ENCODE measurements around the gene PRAC1. TPM values are rescaled to one million over a fixed set of nuclear protein-coding genes. Genes with fewer than 3 reads are reported as not detected.

PRAC1 gene
- total RNA-seq, 1 experiment from 2014 or later, result not detected

DNA sequence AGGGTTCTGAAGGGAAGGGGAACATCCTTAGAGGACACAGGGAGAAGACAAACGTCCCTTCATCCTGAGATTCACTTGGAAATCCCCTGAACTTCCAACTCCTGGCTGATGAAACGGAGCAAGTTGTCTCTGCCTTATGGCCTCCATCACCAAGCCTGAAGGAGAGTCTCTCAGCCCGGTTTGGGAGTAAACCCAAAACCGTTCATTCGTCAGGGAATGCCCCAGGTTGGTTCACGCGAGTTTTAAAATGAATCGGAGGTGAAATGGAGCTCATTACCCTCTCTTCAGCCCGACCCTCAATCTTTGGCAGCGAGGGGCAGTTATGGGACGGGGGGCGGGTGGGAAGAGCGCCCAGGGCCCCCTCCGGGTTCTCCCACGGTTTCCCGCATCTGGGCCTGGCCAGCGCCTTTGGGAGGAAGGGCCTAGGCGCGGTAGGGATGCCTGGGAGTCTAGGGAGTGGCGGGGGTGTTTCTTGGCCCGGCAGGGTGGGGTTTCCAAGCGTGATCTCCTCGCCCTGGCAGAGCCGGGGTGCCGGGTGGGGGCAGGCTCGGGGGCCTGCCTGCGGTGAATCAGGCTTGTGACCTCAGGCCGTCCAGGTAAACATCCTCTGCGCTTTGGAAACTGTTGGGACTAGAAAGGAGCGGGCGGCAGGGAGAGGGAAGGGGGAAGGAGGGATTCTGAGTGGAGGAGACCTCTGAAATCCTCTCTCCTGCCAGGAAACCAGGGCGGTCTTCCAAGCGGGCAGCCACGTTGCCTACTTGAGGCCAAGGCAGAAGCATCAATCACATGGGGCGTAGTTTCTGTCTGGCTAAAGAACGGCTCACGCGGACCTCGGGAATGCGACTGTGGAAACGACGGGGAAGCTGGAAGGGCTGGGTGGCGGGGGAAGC, 30.3 kb upstream of the PRAC1 start:
- CTCF ChIA-PET, result interaction anchor here (1.4 to 3.3 kb wide), 2 partner anchors 38 to 126 kb away, joined by 3 to 16 read pairs; no protein-coding TSS in a partner anchor
- Histone ChIP-seq H3K4me1 (peaks cover 9% of the 10 kb centered on the region), H3K27me3 (replicated peaks; ENCODE audit: control insufficient read depth, insufficient read depth, low read length) (no peaks in the 10 kb centered on the region; the same call in 1 of the 2 replicates), H3K4me3 (ENCODE audit: low read depth, low read length) (no peak overlapping the region), H3K9me3 (no peaks in the 10 kb centered on the region), H3K36me3 (ENCODE audit: control insufficient read depth, insufficient read depth, low read length) (no peaks in the 10 kb centered on the region)
- intact Hi-C loops (cut with micrococcal nuclease; ENCODE audit: unreplicated experiment), result no loop called here
- H3K4me3 Mint-ChIP-seq (ENCODE audit: unreplicated experiment), result no peak overlapping the region
- no peak for DNase-seq
- peaks cover 7% of the 10 kb centered on the region for H3K27me3 Mint-ChIP-seq (ENCODE audit: insufficient read depth, unreplicated experiment)
- H3K36me3 Mint-ChIP-seq (ENCODE audit: insufficient read depth, unreplicated experiment), result no peaks in the 10 kb centered on the region
- H3K4me1 Mint-ChIP-seq (ENCODE audit: low read depth, unreplicated experiment), result peaks cover 11% of the 10 kb centered on the region
- no peaks in the 10 kb centered on the region for H3K9me3 Mint-ChIP-seq (ENCODE audit: unreplicated experiment)
- no TSS peak for BruUV-seq (replicated peaks)
- TF ChIP-seq, protein P1, sequence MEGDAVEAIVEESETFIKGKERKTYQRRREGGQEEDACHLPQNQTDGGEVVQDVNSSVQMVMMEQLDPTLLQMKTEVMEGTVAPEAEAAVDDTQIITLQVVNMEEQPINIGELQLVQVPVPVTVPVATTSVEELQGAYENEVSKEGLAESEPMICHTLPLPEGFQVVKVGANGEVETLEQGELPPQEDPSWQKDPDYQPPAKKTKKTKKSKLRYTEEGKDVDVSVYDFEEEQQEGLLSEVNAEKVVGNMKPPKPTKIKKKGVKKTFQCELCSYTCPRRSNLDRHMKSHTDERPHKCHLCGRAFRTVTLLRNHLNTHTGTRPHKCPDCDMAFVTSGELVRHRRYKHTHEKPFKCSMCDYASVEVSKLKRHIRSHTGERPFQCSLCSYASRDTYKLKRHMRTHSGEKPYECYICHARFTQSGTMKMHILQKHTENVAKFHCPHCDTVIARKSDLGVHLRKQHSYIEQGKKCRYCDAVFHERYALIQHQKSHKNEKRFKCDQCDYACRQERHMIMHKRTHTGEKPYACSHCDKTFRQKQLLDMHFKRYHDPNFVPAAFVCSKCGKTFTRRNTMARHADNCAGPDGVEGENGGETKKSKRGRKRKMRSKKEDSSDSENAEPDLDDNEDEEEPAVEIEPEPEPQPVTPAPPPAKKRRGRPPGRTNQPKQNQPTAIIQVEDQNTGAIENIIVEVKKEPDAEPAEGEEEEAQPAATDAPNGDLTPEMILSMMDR (IDR thresholded peaks at IDR 0.05; ENCODE audit: insufficient read depth in 1 of 2, low read depth in 1 of 2, low read length in 1 of 2, severe bottlenecking in 1 of 2, unreplicated experiment in 1 of 2), result no peak
- POLR2A ChIA-PET, result no interaction called here
- no peak overlapping the region for H3K27ac Mint-ChIP-seq (ENCODE audit: unreplicated experiment)

DNA sequence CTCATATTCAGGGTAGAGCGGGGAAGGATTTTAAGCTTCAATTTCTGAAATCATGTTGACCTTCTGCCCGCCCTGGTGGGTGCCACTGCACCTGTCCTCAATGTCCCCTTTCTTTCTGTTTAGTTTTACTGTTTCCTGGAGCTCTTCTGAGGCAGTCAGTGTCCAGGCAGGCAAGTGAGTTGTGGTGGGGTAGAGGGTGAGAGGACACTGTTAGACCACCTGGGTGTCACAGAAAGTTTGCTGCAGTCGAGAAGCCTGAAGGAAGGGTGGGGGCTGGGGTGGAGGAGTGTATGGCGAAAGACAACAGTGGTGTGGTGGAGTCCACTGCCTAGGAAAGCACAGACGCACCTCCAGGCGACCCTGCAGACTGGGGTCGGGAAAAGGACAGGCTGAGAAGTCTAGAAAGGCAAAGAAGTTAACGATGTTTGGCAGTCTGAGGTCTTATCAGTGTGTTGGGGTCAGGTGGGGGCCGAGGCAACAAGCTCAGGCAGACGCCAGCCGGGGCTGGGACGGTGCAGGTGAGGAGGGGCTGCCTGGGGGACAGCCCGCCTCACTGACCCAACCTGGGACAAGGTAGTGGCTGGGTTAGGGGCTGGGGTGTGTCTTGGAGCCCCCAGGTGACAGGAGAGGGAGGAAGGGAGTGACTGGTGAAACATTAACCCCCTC, 29.5 kb upstream of the PRAC1 start:
- H3K36me3 Mint-ChIP-seq (ENCODE audit: insufficient read depth, unreplicated experiment), result peaks cover 4% of the 10 kb centered on the region
- intact Hi-C loops (cut with micrococcal nuclease; ENCODE audit: unreplicated experiment), result no loop called here
- no peak for DNase-seq
- H3K27me3 Mint-ChIP-seq (ENCODE audit: insufficient read depth, unreplicated experiment), result peaks cover 7% of the 10 kb centered on the region
- ChIA-PET CTCF (interaction anchor here (0.6 to 3.3 kb wide), 6 partner anchors 9 to 127 kb away, joined by 4 to 16 read pairs (median 5); no protein-coding TSS in a partner anchor), POLR2A (no interaction called here)
- Histone ChIP-seq H3K4me3 (ENCODE audit: low read depth, low read length) (no peak overlapping the region), H3K36me3 (ENCODE audit: control insufficient read depth, insufficient read depth, low read length) (no peaks in the 10 kb centered on the region), H3K4me1 (peaks cover 9% of the 10 kb centered on the region), H3K9me3 (no peaks in the 10 kb centered on the region), H3K27me3 (replicated peaks; ENCODE audit: control insufficient read depth, insufficient read depth, low read length) (no peaks in the 10 kb centered on the region; the same call in 1 of the 2 replicates)
- peaks cover 13% of the 10 kb centered on the region for H3K4me1 Mint-ChIP-seq (ENCODE audit: low read depth, unreplicated experiment)
- BruUV-seq (replicated peaks), result no TSS peak
- no peaks in the 10 kb centered on the region for H3K9me3 Mint-ChIP-seq (ENCODE audit: unreplicated experiment)
- H3K27ac Mint-ChIP-seq (ENCODE audit: unreplicated experiment), result no peak overlapping the region
- no peak overlapping the region for H3K4me3 Mint-ChIP-seq (ENCODE audit: unreplicated experiment)
- TF ChIP-seq, protein P1 (IDR thresholded peaks at IDR 0.05; ENCODE audit: insufficient read depth in 1 of 2, low read depth in 1 of 2, low read length in 1 of 2, severe bottlenecking in 1 of 2, unreplicated experiment in 1 of 2), result no peak

DNA sequence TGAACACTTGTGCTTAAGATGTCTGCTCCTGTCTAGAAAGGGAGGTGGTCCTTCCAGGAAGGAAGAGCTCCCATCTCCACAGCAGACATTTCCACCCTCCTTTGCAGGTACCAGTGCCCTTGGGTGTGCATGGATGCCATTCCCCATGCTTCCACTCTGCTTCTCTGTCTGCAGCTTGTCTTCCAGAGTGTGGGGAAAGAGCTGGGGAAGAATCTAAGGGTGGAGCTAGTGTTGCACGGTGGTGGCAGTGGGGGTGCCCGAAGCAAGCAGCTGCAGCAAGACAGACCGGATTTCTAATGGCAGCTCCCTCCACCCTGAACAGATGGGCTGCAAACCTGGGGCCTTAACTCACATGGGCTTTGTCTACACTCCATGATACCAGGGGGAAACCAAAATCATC, 28.9 kb upstream of the PRAC1 start:
- DNase-seq, result no peak
- Mint-ChIP-seq H3K4me3 (ENCODE audit: unreplicated experiment) (no peak overlapping the region), H3K36me3 (ENCODE audit: insufficient read depth, unreplicated experiment) (peaks cover 5% of the 10 kb centered on the region), H3K9me3 (ENCODE audit: unreplicated experiment) (no peaks in the 10 kb centered on the region), H3K27me3 (ENCODE audit: insufficient read depth, unreplicated experiment) (peaks cover 11% of the 10 kb centered on the region), H3K4me1 (ENCODE audit: low read depth, unreplicated experiment) (peaks cover 20% of the 10 kb centered on the region), H3K27ac (ENCODE audit: unreplicated experiment) (no peak overlapping the region)
- no TSS peak for BruUV-seq (replicated peaks)
- Histone ChIP-seq H3K36me3 (ENCODE audit: control insufficient read depth, insufficient read depth, low read length) (no peaks in the 10 kb centered on the region), H3K27me3 (replicated peaks; ENCODE audit: control insufficient read depth, insufficient read depth, low read length) (no peaks in the 10 kb centered on the region; the same call in 1 of the 2 replicates), H3K4me3 (ENCODE audit: low read depth, low read length) (no peak overlapping the region), H3K9me3 (no peaks in the 10 kb centered on the region), H3K4me1 (peaks cover 9% of the 10 kb centered on the region)
- CTCF ChIA-PET, result interaction anchor here (0.6 to 3.3 kb wide), 6 partner anchors 10 to 128 kb away, joined by 4 to 16 read pairs (median 5); no protein-coding TSS in a partner anchor
- TF ChIP-seq, protein P1 (IDR thresholded peaks at IDR 0.05; ENCODE audit: insufficient read depth in 1 of 2, low read depth in 1 of 2, low read length in 1 of 2, severe bottlenecking in 1 of 2, unreplicated experiment in 1 of 2), result no peak
- intact Hi-C loops (cut with micrococcal nuclease; ENCODE audit: unreplicated experiment), result no loop called here
- POLR2A ChIA-PET, result no interaction called here

All from Caco-2 (cell line).